ENCODE results near the gene CCDC17.
A peak's percentile ranks its signal among the peaks of the same experiment; 100 is the strongest.

Gene CCDC17

DNA sequence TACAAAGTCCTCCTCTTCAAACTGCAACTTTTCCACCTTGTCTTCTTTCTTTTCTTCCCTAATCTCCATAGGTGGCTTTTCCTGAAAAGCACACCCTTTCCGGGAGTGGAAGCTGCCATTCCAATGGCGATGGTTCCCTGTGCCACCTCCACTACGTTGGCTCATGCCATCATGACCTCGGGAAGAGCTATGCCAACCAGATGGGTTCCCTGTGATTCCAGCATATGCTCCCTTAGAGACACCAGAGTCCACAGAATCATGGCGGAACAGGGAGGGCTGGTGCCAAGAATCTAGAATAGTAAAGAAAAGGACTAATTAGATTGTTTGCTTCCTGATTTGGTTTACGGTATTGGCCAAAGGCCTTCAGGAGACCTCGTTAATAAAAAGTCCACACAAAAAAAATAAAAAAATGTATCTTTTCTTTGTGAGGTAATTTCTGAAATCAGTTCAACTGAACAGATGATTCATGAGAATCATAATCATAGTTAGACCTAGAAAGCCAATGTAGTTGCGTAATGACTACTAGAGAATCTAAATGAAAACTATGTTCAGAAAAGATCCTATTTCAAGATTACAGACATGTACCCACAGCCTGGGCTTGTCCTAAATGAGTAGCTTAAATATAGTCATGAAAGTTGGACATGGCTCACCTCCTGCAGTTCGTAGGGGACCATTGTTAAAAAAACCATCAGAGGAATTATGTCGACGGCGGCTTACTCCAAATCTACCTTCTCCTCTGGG lies 30.9 kb upstream of the CCDC17 start:
- Histone ChIP-seq H3K27ac (no peak overlapping the region), H3K27me3 (replicated peaks) (no peaks in the 10 kb centered on the region), H3K4me3 (ENCODE audit: low read depth, low read length) (no peak overlapping the region), H3K36me3 (replicated peaks) (peaks cover 65% of the 10 kb centered on the region)
- TF ChIP-seq, protein P1, sequence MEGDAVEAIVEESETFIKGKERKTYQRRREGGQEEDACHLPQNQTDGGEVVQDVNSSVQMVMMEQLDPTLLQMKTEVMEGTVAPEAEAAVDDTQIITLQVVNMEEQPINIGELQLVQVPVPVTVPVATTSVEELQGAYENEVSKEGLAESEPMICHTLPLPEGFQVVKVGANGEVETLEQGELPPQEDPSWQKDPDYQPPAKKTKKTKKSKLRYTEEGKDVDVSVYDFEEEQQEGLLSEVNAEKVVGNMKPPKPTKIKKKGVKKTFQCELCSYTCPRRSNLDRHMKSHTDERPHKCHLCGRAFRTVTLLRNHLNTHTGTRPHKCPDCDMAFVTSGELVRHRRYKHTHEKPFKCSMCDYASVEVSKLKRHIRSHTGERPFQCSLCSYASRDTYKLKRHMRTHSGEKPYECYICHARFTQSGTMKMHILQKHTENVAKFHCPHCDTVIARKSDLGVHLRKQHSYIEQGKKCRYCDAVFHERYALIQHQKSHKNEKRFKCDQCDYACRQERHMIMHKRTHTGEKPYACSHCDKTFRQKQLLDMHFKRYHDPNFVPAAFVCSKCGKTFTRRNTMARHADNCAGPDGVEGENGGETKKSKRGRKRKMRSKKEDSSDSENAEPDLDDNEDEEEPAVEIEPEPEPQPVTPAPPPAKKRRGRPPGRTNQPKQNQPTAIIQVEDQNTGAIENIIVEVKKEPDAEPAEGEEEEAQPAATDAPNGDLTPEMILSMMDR (IDR thresholded peaks at IDR 0.05; ENCODE audit: low read depth, low read length, missing control alignments), result no peak
- DNase-seq, result no peak
- in situ Hi-C loops (cut with HindIII; ENCODE audit: low pct_ligation_motif_present, low sequenced_read_pairs), result no loop called here

DNA sequence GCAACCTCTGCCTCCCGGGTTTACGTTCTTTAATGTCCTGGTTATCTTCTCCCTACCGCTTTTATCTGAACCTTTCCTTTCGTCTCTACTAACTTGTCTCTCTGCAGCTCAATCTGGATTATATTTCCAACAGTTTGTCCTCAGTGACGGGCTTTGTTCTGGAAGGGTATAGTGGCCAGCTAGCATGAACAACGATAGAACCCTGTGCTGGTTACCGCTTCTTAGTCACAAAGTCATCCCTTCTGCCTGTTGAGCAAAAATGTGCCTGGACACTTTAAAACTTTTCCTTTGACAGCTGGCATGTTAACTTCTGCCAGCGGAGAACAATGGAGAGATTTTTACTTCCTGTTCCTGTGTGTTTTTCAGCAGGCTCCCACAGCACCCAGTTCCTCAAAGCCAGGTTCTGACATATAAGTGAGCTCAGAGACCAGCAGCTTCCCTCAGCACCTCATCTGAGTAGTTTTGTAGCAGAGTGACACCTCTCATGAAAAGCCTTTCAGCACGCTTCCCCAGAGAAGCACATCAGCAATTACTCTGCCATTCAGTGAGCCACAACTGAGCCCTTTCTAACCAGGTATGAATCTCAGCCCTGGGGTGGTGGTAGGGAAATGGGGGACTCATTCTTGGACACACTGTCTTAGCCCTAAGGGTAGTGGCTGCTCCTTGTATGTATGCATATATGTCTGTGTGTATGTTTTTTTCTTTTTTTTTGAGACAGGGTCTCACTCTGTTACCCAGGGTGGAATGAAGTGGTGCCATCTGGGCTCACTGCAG lies 23.6 kb upstream of the CCDC17 start:
- no peak overlapping the region for H3K27ac ChIP-seq
- TF ChIP-seq, protein P1 (IDR thresholded peaks at IDR 0.05; ENCODE audit: low read depth, low read length, missing control alignments), result no peak

DNA sequence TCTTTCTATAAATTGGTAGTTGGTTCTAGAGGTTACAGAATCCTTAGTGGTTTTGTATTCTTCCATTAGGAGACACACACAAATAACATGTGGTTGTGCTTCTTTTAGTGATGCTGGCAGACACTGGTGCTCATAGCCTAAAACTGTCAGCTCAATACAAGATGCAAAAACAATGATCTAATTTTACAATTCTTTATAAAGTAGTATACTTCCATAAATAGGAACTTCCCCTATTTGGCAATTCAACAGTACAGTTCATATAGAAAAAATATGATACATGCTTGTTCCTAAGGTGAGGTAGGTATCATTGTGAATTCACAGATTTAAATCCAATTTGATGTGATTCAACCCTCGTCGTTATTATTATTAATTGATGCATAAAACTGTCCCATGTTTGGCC lies 20.8 kb upstream of the CCDC17 start:
- Histone ChIP-seq H3K27ac (no peak overlapping the region), H3K4me3 (ENCODE audit: low read depth, low read length) (no peak overlapping the region), H3K27me3 (replicated peaks) (no peaks in the 10 kb centered on the region), H3K36me3 (replicated peaks) (peaks cover 37% of the 10 kb centered on the region)
- in situ Hi-C loops (cut with HindIII; ENCODE audit: low pct_ligation_motif_present, low sequenced_read_pairs), result no loop called here
- DNase-seq, result no peak
- TF ChIP-seq, protein P1 (IDR thresholded peaks at IDR 0.05; ENCODE audit: low read depth, low read length, missing control alignments), result no peak

More for the DNA sequence above, 23.6 kb upstream of the CCDC17 start:
- Histone ChIP-seq H3K27me3 (replicated peaks) (no peaks in the 10 kb centered on the region), H3K4me3 (ENCODE audit: low read depth, low read length) (no peak overlapping the region), H3K36me3 (replicated peaks) (peaks cover 37% of the 10 kb centered on the region)
- no peak for DNase-seq
- in situ Hi-C loops (cut with HindIII; ENCODE audit: low pct_ligation_motif_present, low sequenced_read_pairs), result no loop called here

DNA sequence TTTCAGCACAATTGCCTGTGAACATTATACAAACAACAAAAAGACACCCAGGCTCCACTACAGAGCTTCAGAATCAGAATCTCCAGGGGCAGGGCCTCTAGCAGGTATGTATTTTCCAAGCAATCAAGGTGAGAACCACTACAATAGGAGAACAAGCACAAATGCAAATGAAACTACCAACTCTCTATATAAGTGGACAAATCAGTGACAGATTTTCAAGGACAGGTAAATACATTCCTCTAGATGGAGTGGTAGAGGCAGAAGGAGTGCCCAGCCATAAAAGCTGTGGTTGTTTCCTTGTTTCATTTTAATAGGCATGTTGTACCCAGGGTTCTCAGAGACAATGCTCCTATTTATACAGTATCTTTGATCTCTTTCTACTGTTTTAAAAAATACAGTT lies 20.1 kb upstream of the CCDC17 start:
- H3K27me3 ChIP-seq (replicated peaks), result no peaks in the 10 kb centered on the region
- in situ Hi-C loops (cut with HindIII; ENCODE audit: low pct_ligation_motif_present, low sequenced_read_pairs), result no loop called here
- H3K36me3 ChIP-seq (replicated peaks), result peaks cover 37% of the 10 kb centered on the region
- DNase-seq, result no peak
- H3K27ac ChIP-seq, result no peak overlapping the region
- no peak overlapping the region for H3K4me3 ChIP-seq (ENCODE audit: low read depth, low read length)
- TF ChIP-seq, protein P1 (IDR thresholded peaks at IDR 0.05; ENCODE audit: low read depth, low read length, missing control alignments), result peak; percentile 25

DNA sequence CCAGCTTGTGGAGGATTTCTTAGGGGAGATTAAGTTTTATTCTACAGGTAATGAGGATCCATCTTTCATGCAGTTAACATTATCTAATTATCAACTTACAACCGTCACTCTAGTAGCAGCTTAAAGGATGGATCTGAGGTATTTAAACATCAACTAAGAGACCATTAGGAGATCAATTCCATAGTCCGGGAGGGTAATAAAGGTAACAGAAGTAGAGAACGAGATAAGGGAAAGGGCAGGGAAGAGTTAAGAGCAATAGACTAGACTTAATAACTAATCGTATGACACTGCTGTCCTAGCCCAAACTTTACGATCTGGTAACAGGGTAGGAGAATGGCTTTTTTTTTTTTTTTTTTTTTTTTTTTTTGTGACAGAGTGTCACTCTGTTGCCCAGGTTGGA lies 19.5 kb upstream of the CCDC17 start:
- no peak for DNase-seq
- TF ChIP-seq, protein P1 (IDR thresholded peaks at IDR 0.05; ENCODE audit: low read depth, low read length, missing control alignments), result no peak
- Histone ChIP-seq H3K36me3 (replicated peaks) (peaks cover 43% of the 10 kb centered on the region), H3K4me3 (ENCODE audit: low read depth, low read length) (no peak overlapping the region), H3K27me3 (replicated peaks) (no peaks in the 10 kb centered on the region), H3K27ac (no peak overlapping the region)
- in situ Hi-C loops (cut with HindIII; ENCODE audit: low pct_ligation_motif_present, low sequenced_read_pairs), result no loop called here

Data from brain microvascular endothelial cell (primary cell).